OCI-LY1 (cell line): ENCODE measurements around the gene GPHA2.

ENCODE experiments used
- H2AFZ ChIP-seq: fragments of 200-600 bp; sonication (generic), shearing (Covaris generic); 2 replicates; pipeline ENCODE4 v1.6.0; 2014; ENCODE audit warnings: antibody characterized with exemption, mild to moderate bottlenecking, low read length
- H3F3A ChIP-seq: fragments of 200-600 bp; sonication (generic), shearing (Covaris generic); 2 replicates; pipeline ENCODE4 v1.6.0; 2014; ENCODE audit warnings: mild to moderate bottlenecking, antibody characterized with exemption, low read length, moderate library complexity; ENCODE audit not compliant: insufficient read depth
- H3K27ac ChIP-seq: fragments of 200-600 bp; sonication (generic); 2 replicates; pipeline ENCODE4 v1.5.1; 2014; ENCODE audit warnings: low read length, mixed run types, mild to moderate bottlenecking, low read depth; ENCODE audit not compliant: poor library complexity, severe bottlenecking
- H3K27me3 ChIP-seq: fragments of 200-600 bp; sonication (generic); 2 replicates; pipeline ENCODE4 v1.6.0; 2014; ENCODE audit warnings: antibody characterized with exemption, mild to moderate bottlenecking, low read length, moderate library complexity; ENCODE audit not compliant: insufficient read depth
- H3K36me3 ChIP-seq: fragments of 200-600 bp; sonication (generic); 2 replicates; pipeline ENCODE4 v1.6.1; 2014; ENCODE audit warnings: mild to moderate bottlenecking, antibody characterized with exemption, low read length, moderate library complexity, mixed read lengths; ENCODE audit not compliant: insufficient read depth
- H3K4me1 ChIP-seq: fragments of 200-600 bp; sonication (generic); 2 replicates; pipeline ENCODE4 v1.5.1; 2014; ENCODE audit warnings: mild to moderate bottlenecking, low read length, moderate library complexity; ENCODE audit not compliant: insufficient read depth, severe bottlenecking
- H3K4me2 ChIP-seq: fragments of 200-600 bp; sonication (generic), shearing (Covaris generic); 2 replicates; pipeline ENCODE4 v1.6.1; 2014; ENCODE audit warnings: low read length
- H3K4me3 ChIP-seq: fragments of 200-600 bp; sonication (generic); 2 replicates; pipeline ENCODE4 v1.5.1; 2014; ENCODE audit warnings: low read length, low read depth, mild to moderate bottlenecking, mixed read lengths; ENCODE audit not compliant: poor library complexity, severe bottlenecking
- H3K79me2 ChIP-seq: fragments of 200-600 bp; shearing (Covaris generic); 2 replicates; pipeline ENCODE4 v1.6.1; 2016; ENCODE audit warnings: mixed run types, low read length, mixed read lengths; ENCODE audit not compliant: insufficient read depth
- H3K9ac ChIP-seq: fragments of 200-600 bp; sonication (generic), shearing (Covaris generic); 2 replicates; pipeline ENCODE4 v1.6.1; 2014; ENCODE audit warnings: mild to moderate bottlenecking, low read length, mixed read lengths
- H3K9me2 ChIP-seq: fragments of 200-600 bp; sonication (generic), shearing (Covaris generic); 2 replicates; pipeline ENCODE4 v1.6.1; 2014; ENCODE audit warnings: low read depth, mild to moderate bottlenecking, low read length, mixed read lengths
- H3K9me3 ChIP-seq: fragments of 200-600 bp; shearing (Covaris generic); 2 replicates; pipeline ENCODE4 v1.6.1; 2014; ENCODE audit warnings: low read length, mixed read lengths
- H4K20me1 ChIP-seq: fragments of 200-600 bp; sonication (generic), shearing (Covaris generic); 2 replicates; pipeline ENCODE4 v1.6.0; 2016; ENCODE audit warnings: mild to moderate bottlenecking, low read length; ENCODE audit not compliant: insufficient read depth
- EZH2 ChIP-seq: fragments of 200-600 bp; sonication (generic), shearing (Covaris generic); IDR thresholded peaks from 2 replicates; pipeline ENCODE4 v1.8.0; 2017; ENCODE audit warnings: borderline replicate concordance, mixed run types, mild to moderate bottlenecking, antibody characterized with exemption, low read length, moderate library complexity, mixed read lengths
- TF ChIP-seq, protein P1 (sequence below): fragments of 200-600 bp; sonication (generic), shearing (Covaris generic); IDR thresholded peaks from 2 replicates; pipeline ENCODE4 v1.5.1; 2017; ENCODE audit warnings: mild to moderate bottlenecking, antibody characterized with exemption, low read length, moderate library complexity, mixed read lengths

Gene GPHA2

DNA sequence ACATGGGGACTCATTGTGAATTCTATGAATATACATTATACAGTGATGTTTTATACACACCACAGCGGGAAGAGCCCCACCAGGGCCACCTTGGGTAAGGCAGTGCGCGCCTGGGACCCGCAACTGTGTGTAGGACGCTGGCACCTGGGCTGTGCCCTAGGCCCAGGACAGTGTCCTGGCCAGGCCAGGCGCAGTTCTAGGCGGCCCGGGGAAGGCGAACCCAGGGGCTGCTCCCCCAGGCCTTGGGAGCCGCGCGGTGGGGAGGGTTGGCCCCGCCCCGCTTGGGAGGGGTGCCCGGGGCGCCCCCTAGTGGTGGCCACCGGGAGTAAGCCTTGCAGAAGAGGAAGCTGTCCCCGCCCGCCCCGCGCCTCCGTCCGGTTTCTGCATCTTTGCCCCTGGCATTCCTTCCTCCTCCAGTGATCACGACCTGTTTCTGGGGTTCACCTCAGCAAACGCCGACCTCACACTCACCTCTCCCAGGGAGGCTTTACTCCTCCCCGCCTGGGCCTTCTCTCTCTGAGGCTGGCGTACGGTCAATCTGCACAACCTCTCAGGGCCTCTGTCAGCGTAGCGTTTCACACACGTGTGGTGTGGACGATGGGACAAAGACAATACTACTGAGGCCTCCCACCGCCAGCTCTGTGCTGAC lies 47.8 kb downstream of the GPHA2 start:
- no peaks in the 10 kb centered on the region for H3K9me3 ChIP-seq
- no peaks in the 10 kb centered on the region for H4K20me1 ChIP-seq
- peaks cover 55% of the 10 kb centered on the region for H3K4me1 ChIP-seq
- H3F3A ChIP-seq = no peaks in the 10 kb centered on the region
- no peak for TF ChIP-seq EZH2
- TF ChIP-seq, protein P1, sequence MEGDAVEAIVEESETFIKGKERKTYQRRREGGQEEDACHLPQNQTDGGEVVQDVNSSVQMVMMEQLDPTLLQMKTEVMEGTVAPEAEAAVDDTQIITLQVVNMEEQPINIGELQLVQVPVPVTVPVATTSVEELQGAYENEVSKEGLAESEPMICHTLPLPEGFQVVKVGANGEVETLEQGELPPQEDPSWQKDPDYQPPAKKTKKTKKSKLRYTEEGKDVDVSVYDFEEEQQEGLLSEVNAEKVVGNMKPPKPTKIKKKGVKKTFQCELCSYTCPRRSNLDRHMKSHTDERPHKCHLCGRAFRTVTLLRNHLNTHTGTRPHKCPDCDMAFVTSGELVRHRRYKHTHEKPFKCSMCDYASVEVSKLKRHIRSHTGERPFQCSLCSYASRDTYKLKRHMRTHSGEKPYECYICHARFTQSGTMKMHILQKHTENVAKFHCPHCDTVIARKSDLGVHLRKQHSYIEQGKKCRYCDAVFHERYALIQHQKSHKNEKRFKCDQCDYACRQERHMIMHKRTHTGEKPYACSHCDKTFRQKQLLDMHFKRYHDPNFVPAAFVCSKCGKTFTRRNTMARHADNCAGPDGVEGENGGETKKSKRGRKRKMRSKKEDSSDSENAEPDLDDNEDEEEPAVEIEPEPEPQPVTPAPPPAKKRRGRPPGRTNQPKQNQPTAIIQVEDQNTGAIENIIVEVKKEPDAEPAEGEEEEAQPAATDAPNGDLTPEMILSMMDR = peak; percentile 88
- peak overlapping the region; percentile 76 for H3K4me2 ChIP-seq
- H3K9me2 ChIP-seq = no peaks in the 10 kb centered on the region
- no peaks in the 10 kb centered on the region for H3K79me2 ChIP-seq
- H2AFZ ChIP-seq = peak overlapping the region; percentile 42; the same call in 1 of the 2 replicates
- peak overlapping the region; percentile 52 for H3K4me3 ChIP-seq
- no peaks in the 10 kb centered on the region for H3K36me3 ChIP-seq
- H3K27ac ChIP-seq = peak overlapping the region; percentile 80
- no peaks in the 10 kb centered on the region for H3K27me3 ChIP-seq
- H3K9ac ChIP-seq = peak overlapping the region; percentile 66

DNA sequence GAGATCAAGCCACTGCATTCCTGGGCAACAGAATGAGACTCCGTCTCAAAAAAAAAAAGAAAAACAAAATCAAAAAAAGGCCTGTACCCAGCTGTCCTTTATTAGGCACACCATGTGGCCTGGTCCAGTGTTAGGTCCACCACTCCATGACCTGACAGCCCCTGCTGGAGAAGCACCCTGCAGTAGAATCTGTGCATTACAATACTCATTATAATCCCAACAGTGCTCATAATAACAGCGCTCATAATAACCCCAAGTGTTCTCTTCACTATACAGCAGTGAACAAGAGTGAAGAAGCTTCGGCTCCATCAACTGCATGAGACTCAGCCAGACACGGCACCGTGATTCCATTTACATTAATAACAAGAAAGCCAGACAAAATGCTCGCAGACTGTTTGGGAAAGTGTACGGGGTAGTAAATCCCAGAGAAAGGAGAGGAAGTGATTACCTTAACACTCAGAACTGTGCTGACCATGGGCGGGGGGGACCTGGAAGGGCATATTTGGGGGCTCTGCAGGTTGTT lies 48.4 kb downstream of the GPHA2 start:
- no peaks in the 10 kb centered on the region for H3K36me3 ChIP-seq

DNA sequence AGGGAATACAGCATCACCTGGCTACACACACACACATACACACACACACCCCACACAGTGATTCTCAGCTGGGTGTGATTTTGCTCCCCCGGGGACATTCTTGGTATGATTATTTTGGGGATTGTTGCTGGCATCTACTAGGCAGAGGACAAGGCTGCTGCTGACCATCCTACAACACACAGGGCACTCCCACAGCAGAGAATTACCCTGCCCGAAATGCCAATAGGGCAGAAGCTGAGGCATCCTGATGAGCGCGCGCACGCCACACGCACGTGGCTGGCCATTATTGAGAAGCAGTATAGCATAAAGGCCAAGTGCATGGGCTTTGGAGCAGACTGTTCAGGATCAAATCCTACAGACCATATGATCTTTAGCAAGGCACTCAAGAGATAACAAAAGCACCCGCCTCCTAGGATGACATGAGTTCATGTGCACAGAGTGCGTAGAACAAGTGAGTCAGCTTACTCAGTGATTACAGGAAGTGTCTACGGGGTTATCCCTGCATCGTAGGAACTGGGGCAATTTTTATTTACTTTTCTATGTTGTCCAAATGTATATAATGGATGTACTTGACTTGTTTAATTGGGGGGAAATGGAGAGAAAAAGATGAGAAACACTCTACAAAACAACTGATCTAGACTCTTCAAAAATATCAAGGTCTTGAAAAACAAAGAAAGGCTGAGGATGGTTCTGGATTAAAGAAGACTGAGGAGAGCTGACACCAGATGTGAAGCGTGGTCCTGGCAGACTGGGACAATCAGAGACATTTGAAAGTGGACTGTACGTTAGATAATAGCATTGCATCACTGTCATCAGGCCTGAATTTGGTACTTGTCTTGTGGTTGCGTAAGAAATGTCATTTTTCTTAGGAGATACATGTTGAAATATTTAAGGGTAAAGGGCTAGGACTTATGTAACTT lies 50.1 kb downstream of the GPHA2 start:
- Histone ChIP-seq H4K20me1 (no peaks in the 10 kb centered on the region), H3K27me3 (no peaks in the 10 kb centered on the region), H2AFZ (peak overlapping the region; percentile 67; the same call in 1 of the 2 replicates), H3K79me2 (no peaks in the 10 kb centered on the region), H3K4me2 (no peak overlapping the region), H3K4me3 (no peak overlapping the region), H3K9me2 (no peaks in the 10 kb centered on the region), H3K36me3 (no peaks in the 10 kb centered on the region), H3F3A (no peaks in the 10 kb centered on the region; the same call in 1 of the 2 replicates), H3K9me3 (no peaks in the 10 kb centered on the region), H3K27ac (peak overlapping the region; percentile 64), H3K9ac (no peak overlapping the region), H3K4me1 (peaks cover 75% of the 10 kb centered on the region)
- TF ChIP-seq, protein P1 = no peak
- no peak for TF ChIP-seq EZH2

More for the DNA sequence above, 48.4 kb downstream of the GPHA2 start:
- H3K27ac ChIP-seq = peak overlapping the region; percentile 80
- no peaks in the 10 kb centered on the region for H3K27me3 ChIP-seq
- H3K4me3 ChIP-seq = peak overlapping the region; percentile 52
- peak overlapping the region; percentile 76 for H3K4me2 ChIP-seq
- peak overlapping the region; percentile 66 for H3K9ac ChIP-seq
- H3K79me2 ChIP-seq = no peaks in the 10 kb centered on the region
- peak overlapping the region; percentile 42; the same call in 1 of the 2 replicates for H2AFZ ChIP-seq
- H3K9me2 ChIP-seq = no peaks in the 10 kb centered on the region
- TF ChIP-seq EZH2 = no peak
- TF ChIP-seq, protein P1 = no peak
- no peaks in the 10 kb centered on the region for H3K9me3 ChIP-seq
- H3F3A ChIP-seq = no peaks in the 10 kb centered on the region
- H3K4me1 ChIP-seq = peaks cover 58% of the 10 kb centered on the region
- H4K20me1 ChIP-seq = no peaks in the 10 kb centered on the region
